Ovary (tissue), 9 donors: ENCODE results near the gene GNAS. TPM values are rescaled to one million over a fixed set of nuclear protein-coding genes. Genes with fewer than 3 reads are reported as not detected.

Source experiments
- DNase-seq, 5 donors: peaks; one replicate each; pipeline ENCODE4 v3.0.0-alpha.2; 2019 to 2020
- H3K27ac ChIP-seq, 2 donors: fragments of 200-600 bp; one replicate each; pipeline versions ENCODE4 v1.5.1 to v1.8.0; 2019 to 2022
- H3K27me3 ChIP-seq: fragments of 200-600 bp; one replicate; pipeline ENCODE4 v1.8.0; 2022
- H3K36me3 ChIP-seq: fragments of 200-600 bp; sonication (generic); one replicate; pipeline ENCODE4 v1.5.1; 2019
- H3K4me1 ChIP-seq: one replicate; pipeline ENCODE4 v1.8.1; 2013; ENCODE audit warnings: mild to moderate bottlenecking, moderate library complexity; ENCODE audit not compliant: insufficient read depth
- H3K4me3 ChIP-seq: fragments of 200-600 bp; sonication (generic); one replicate; pipeline ENCODE4 v1.5.1; 2017
- H3K9me3 ChIP-seq, 2 donors: fragments of 200-600 bp in 1 of 2; sonication (generic) in 1 of 2; one replicate each; pipeline versions ENCODE4 v1.5.1 to v1.8.1; 2013 to 2019; ENCODE audit warnings: mild to moderate bottlenecking in 1 of 2, moderate library complexity in 1 of 2
- EP300 ChIP-seq: sonication (generic); formaldehyde crosslinking; IDR thresholded peaks from one replicate; pipeline ENCODE4 v1.6.1; 2017; ENCODE audit warnings: antibody characterized with exemption
- POLR2A ChIP-seq: fragments of 450-650 bp; IDR thresholded peaks from one replicate; pipeline ENCODE4 v1.6.1; 2017; ENCODE audit warnings: antibody characterized with exemption, mild to moderate bottlenecking, moderate library complexity
- WGBS, 3 donors: extraction: QIAGEN DNeasy Blood & Tissue Kit in 1 of 3; methylation state at CpG; one replicate each; pipeline versions ENCODE4 v1.1.5 to v1.1.7; 2013 to 2017; 5-methylcytosine and 5-hydroxymethylcytosine counted together
- intact Hi-C, 4 donors: fragments of 100-400 bp; cut with DNase I; formaldehyde crosslinking; loops; one replicate each; pipeline versions ENCODE4 v1.11.0 to v1.15.1; 2022 to 2023
- polyA plus RNA-seq, 2 donors: library from polyadenylated mRNA; stranded (reverse); fragments of 200-250 nt in 1 of 2; fragments of 350-450 nt in 1 of 2; fragmentation: Illumina TruSeq in 1 of 2; extraction: RNeasy Lipid Tissue Mini Kit (QIAGEN cat#74804) in 1 of 2; gene quantifications; one replicate each; pipeline ENCODE4 v1.2.3, GENCODE V29; 2013 to 2014
- total RNA-seq, 7 donors: library from RNA; depleted of rRNA in 2 of 7; stranded (reverse); fragments of >200 nt in 2 of 7; fragmentation: NEBNext Ultra II Directional in 3 of 7; extraction: Animal tissue kit (Norgen Biotek cat#: 25700) in 3 of 7; gene quantifications; one replicate each; pipeline versions ENCODE4 v1.1.0 to v1.2.4, GENCODE V29; 2016 to 2023
- TF ChIP-seq, protein P1 (sequence below), 3 donors: fragments of 450-650 bp in 2 of 3; fragments of 200-600 bp in 1 of 3; IDR thresholded peaks; one replicate each; pipeline versions ENCODE4 v1.5.1 to v1.8.0; 2016 to 2022; ENCODE audit warnings: antibody characterized with exemption in 3 of 3, mild to moderate bottlenecking in 1 of 3
- donor health status: DM: no; HTN: no; CAD: no; lungs with moderate emphysema.
- donor health status: DM: no; HTN: no; CAD: no.
- donor health status: Bipolar disorder and iron deficiency.
- donor health status: DM: yes; HTN: yes; CAD: no.
- donor health status: DM: no; HTN: no; CAD: no.
- donor health status: DM: yes; HTN: yes; CAD: no.

Gene GNAS
- total and polyA plus RNA-seq, 9 donors, result 330 to 1,311 (median 731) TPM

DNA sequence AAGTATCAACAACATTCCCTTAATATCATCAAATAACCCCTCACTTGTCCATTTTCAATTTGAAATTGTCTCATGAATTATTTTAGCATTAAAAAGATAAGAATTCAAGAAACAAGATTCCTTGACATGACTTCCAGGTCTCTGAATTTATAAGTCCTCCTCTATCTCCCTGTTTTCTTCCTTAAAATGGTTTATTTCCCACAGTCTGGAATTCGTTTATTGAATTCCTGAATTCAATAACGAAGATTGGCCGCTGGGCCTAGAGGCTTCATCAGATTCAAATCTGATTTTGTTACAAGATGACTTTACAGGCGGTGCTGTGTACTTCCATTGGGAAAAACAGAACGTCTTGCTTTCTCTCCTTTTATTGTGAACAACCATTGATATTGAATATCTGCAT, 79.7 kb downstream of the GNAS start:
- no peak overlapping the region for H3K4me3 ChIP-seq
- H3K4me1 ChIP-seq, result no peaks in the 10 kb centered on the region
- H3K9me3 ChIP-seq, result no peaks in the 10 kb centered on the region
- H3K27me3 ChIP-seq, result no peaks in the 10 kb centered on the region
- no peak for DNase-seq
- intact Hi-C loops, result no loop called here
- no peak for TF ChIP-seq POLR2A
- no peak for TF ChIP-seq EP300
- TF ChIP-seq, protein P1, sequence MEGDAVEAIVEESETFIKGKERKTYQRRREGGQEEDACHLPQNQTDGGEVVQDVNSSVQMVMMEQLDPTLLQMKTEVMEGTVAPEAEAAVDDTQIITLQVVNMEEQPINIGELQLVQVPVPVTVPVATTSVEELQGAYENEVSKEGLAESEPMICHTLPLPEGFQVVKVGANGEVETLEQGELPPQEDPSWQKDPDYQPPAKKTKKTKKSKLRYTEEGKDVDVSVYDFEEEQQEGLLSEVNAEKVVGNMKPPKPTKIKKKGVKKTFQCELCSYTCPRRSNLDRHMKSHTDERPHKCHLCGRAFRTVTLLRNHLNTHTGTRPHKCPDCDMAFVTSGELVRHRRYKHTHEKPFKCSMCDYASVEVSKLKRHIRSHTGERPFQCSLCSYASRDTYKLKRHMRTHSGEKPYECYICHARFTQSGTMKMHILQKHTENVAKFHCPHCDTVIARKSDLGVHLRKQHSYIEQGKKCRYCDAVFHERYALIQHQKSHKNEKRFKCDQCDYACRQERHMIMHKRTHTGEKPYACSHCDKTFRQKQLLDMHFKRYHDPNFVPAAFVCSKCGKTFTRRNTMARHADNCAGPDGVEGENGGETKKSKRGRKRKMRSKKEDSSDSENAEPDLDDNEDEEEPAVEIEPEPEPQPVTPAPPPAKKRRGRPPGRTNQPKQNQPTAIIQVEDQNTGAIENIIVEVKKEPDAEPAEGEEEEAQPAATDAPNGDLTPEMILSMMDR (IDR thresholded peaks at IDR 0.05), result no peak
- H3K27ac ChIP-seq, result no peak overlapping the region
- WGBS, 3 donors, result 80 to 85% (median 85%) methylated on average over 5 of the region's 5 CpGs
- no peaks in the 10 kb centered on the region for H3K36me3 ChIP-seq

DNA sequence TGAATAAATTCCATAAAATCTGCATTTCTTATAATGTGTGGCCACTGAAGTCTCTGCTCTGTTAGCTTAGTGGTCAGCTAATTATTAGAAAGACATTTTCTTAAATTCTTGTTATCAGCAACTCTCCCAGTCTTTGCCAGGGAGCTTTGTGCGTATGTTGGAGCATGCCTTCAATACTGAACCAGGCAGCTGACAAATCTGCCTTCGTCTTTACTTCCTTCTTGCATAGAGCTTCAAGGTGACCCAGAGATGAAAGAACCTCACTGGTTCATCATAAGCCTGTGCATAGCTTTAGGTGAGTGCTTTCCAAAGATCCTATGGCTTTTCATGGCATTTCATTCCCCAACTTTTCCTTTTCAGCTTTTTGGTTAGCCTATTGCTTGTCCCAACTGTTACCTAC, 85.6 kb downstream of the GNAS start:
- Histone ChIP-seq H3K4me1 (no peaks in the 10 kb centered on the region), H3K4me3 (no peak overlapping the region), H3K27ac (no peak overlapping the region), H3K36me3 (no peaks in the 10 kb centered on the region), H3K9me3 (no peaks in the 10 kb centered on the region), H3K27me3 (no peaks in the 10 kb centered on the region)
- no peak for DNase-seq
- TF ChIP-seq EP300 (no peak), POLR2A (no peak)
- TF ChIP-seq, protein P1 (IDR thresholded peaks at IDR 0.05), result no peak
- 70 to 73% (median 72%) methylated on average over 2 of the region's 2 CpGs for WGBS, 3 donors
- intact Hi-C loops, result loop anchor here in 1 of 4 donors (5.0 kb wide), 1 partner anchor 59 kb away; no protein-coding TSS in a partner anchor

DNA sequence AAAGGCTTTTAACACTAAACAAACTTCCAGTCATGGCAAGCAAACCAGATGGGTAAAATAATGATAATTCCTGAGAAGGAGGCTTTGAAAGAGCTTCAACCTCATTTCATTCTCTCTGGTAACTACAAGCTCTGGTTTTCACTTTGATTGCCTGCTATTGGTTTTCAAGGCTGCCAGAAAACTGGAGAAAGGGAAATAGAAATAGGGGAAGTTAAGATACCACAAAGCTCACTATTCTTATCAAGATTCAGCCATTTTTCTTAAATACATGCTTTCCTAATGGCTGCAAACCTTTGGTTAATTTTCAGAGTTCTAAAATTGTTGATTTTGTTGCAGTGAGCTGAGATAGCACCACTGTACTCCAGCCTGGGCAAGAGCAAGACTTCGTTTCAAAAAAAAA, 86.0 kb downstream of the GNAS start:
- Histone ChIP-seq H3K4me1 (no peaks in the 10 kb centered on the region), H3K4me3 (no peak overlapping the region), H3K27ac (no peak overlapping the region), H3K9me3 (no peaks in the 10 kb centered on the region), H3K36me3 (no peaks in the 10 kb centered on the region), H3K27me3 (no peaks in the 10 kb centered on the region)
- 34 to 62% (median 39%) methylated on average over 1 of the region's 1 CpG for WGBS, 3 donors
- DNase-seq, result no peak
- no peak for TF ChIP-seq POLR2A
- no peak for TF ChIP-seq EP300
- TF ChIP-seq, protein P1 (IDR thresholded peaks at IDR 0.05), result no peak
- intact Hi-C loops, result loop anchor here in 1 of 4 donors (5.0 kb wide), 1 partner anchor 59 kb away; no protein-coding TSS in a partner anchor

DNA sequence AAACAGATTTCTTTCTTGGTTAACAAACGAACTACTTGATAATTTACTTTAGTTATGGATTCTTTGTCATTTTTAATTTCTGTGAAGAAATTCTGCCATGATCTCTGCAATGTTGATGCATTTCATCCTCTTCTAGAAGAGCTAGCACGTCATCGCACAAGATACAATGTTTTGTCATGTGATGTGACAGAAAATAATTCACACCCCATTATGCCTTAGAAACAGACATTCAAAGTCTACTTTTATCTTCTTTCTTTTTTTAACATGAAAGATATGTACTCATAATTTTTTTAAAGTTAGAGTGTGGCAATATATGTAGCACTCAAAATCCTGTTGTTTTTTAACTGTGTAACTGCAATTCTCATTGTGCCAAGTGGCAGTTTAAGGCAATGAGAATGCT, 89.0 kb downstream of the GNAS start:
- Histone ChIP-seq H3K36me3 (no peaks in the 10 kb centered on the region), H3K4me1 (no peaks in the 10 kb centered on the region), H3K9me3 (no peaks in the 10 kb centered on the region), H3K4me3 (no peak overlapping the region), H3K27me3 (no peaks in the 10 kb centered on the region), H3K27ac (no peak overlapping the region)
- intact Hi-C loops, result no loop called here
- 33 to 59% (median 39%) methylated on average over 3 of the region's 3 CpGs for WGBS, 3 donors
- DNase-seq, result no peak
- no peak for TF ChIP-seq EP300
- TF ChIP-seq, protein P1 (IDR thresholded peaks at IDR 0.05), result no peak
- no peak for TF ChIP-seq POLR2A
